Measurements from ENCODE around the gene KRT80.

The KRT80 gene

GRCh38 chr12:52210925-52211650 lies 19.3 kb upstream of the KRT80 start:
- no peak for DNase-seq (ENCODE audit: low read depth in 2 of 2)

- no peak for DNase-seq (ENCODE audit: low read depth in 2 of 2)
Measured at GRCh38 chr12:52210186-52210924, 18.5 kb upstream of the KRT80 start.

- no peak for DNase-seq (ENCODE audit: low read depth in 2 of 2)
Measured at GRCh38 chr12:52209321-52209720, 17.5 kb upstream of the KRT80 start.

- no peak for DNase-seq (ENCODE audit: low read depth in 2 of 2)
Measured at GRCh38 chr12:52208424-52209165, 16.8 kb upstream of the KRT80 start.

- no peak for DNase-seq (ENCODE audit: low read depth in 2 of 2)
Measured at GRCh38 chr12:52207895-52208294, 16.1 kb upstream of the KRT80 start.

- DNase-seq (ENCODE audit: low read depth in 2 of 2): no peak
Measured at GRCh38 chr12:52207106-52207505, 15.3 kb upstream of the KRT80 start.

- DNase-seq (ENCODE audit: low read depth in 2 of 2): no peak
Measured at GRCh38 chr12:52206304-52207040, 14.7 kb upstream of the KRT80 start.

- DNase-seq (ENCODE audit: low read depth in 2 of 2): no peak
Measured at GRCh38 chr12:52205612-52206303, 13.9 kb upstream of the KRT80 start.

- no peak for DNase-seq (ENCODE audit: low read depth in 2 of 2)
Measured at GRCh38 chr12:52204931-52205505, 13.2 kb upstream of the KRT80 start.

- DNase-seq (ENCODE audit: low read depth in 2 of 2): no peak
Measured at GRCh38 chr12:52204095-52204930, 12.5 kb upstream of the KRT80 start.

- DNase-seq (ENCODE audit: low read depth in 2 of 2): no peak
Measured at GRCh38 chr12:52203079-52203921, 11.5 kb upstream of the KRT80 start.

GRCh38 chr12:52202361-52203078 lies 10.7 kb upstream of the KRT80 start:
- DNase-seq (ENCODE audit: low read depth in 2 of 2): no peak

GRCh38 chr12:52201451-52201839 lies 9.6 kb upstream of the KRT80 start:
- no peak for DNase-seq (ENCODE audit: low read depth in 2 of 2)

GRCh38 chr12:52200781-52201450 lies 9.1 kb upstream of the KRT80 start:
- no peak for DNase-seq (ENCODE audit: low read depth in 2 of 2)

GRCh38 chr12:52200086-52200780 lies 8.4 kb upstream of the KRT80 start:
- DNase-seq (ENCODE audit: low read depth in 2 of 2): no peak

- DNase-seq (ENCODE audit: low read depth in 2 of 2): no peak
Measured at GRCh38 chr12:52199294-52199919, 7.6 kb upstream of the KRT80 start.
